HG03060 (cell line): Measurements from ENCODE around the gene CXCL1.

Experiments
- ATAC-seq: cut with Tn5 transposase; IDR thresholded peaks from one replicate; pipeline ENCODE4 v1.9.1; 2021; ENCODE audit warnings: low read depth, moderate number of reproducible peaks; ENCODE audit not compliant: unreplicated experiment

CXCL1 gene

GRCh38 chr4:73908965-73909364, 39.8 kb downstream of the CXCL1 start:
- no peak for ATAC-seq

GRCh38 chr4:73911746-73912145, 42.6 kb downstream of the CXCL1 start:
- no peak for ATAC-seq

GRCh38 chr4:73912191-73912590, 43.0 kb downstream of the CXCL1 start:
- ATAC-seq: no peak

- no peak for ATAC-seq
These were observed 44.9 kb downstream of the CXCL1 start for GRCh38 chr4:73914071-73914470.

- ATAC-seq: no peak
These were observed 47.2 kb downstream of the CXCL1 start for GRCh38 chr4:73916172-73916925.

GRCh38 chr4:73917081-73917501, 47.9 kb downstream of the CXCL1 start:
- ATAC-seq: no peak

- ATAC-seq: no peak
These were observed 48.9 kb downstream of the CXCL1 start for GRCh38 chr4:73918058-73918457.

GRCh38 chr4:73919691-73920090, 50.5 kb downstream of the CXCL1 start:
- no peak for ATAC-seq
